Measurements from ENCODE around the gene C9orf152.

C9orf152 gene

GRCh38 chr9:110241858-110242321 lies 33.9 kb upstream of the C9orf152 start:
- no peak for DNase-seq (ENCODE audit: low read depth, low spot score)
- TF ChIP-seq CTCF (IDR thresholded peaks at IDR 0.05; ENCODE audit: low read depth, low read length): no peak
- no peak overlapping the region for H3K4me3 ChIP-seq (ENCODE audit: low read depth, low read length)
- in situ Hi-C loops (cut with HindIII; ENCODE audit: low sequenced_read_pairs): no loop called here

GRCh38 chr9:110241260-110241857 lies 33.4 kb upstream of the C9orf152 start:
- TF ChIP-seq CTCF (IDR thresholded peaks at IDR 0.05; ENCODE audit: low read depth, low read length): no peak
- no peak overlapping the region for H3K4me3 ChIP-seq (ENCODE audit: low read depth, low read length)
- no peak for DNase-seq (ENCODE audit: low read depth, low spot score)
- in situ Hi-C loops (cut with HindIII; ENCODE audit: low sequenced_read_pairs): no loop called here

- in situ Hi-C loops (cut with HindIII; ENCODE audit: low sequenced_read_pairs): no loop called here
- no peak for DNase-seq (ENCODE audit: low read depth, low spot score)
- no peak for TF ChIP-seq CTCF (IDR thresholded peaks at IDR 0.05; ENCODE audit: low read depth, low read length)
- H3K4me3 ChIP-seq (ENCODE audit: low read depth, low read length): no peak overlapping the region
These were observed 32.2 kb upstream of the C9orf152 start for GRCh38 chr9:110240198-110240597.

GRCh38 chr9:110228321-110228720 lies 20.4 kb upstream of the C9orf152 start:
- no peak for TF ChIP-seq CTCF (IDR thresholded peaks at IDR 0.05; ENCODE audit: low read depth, low read length)
- in situ Hi-C loops (cut with HindIII; ENCODE audit: low sequenced_read_pairs): no loop called here
- no peak overlapping the region for H3K4me3 ChIP-seq (ENCODE audit: low read depth, low read length)
- no peak for DNase-seq (ENCODE audit: low read depth, low spot score)

GRCh38 chr9:110224583-110224982 lies 16.6 kb upstream of the C9orf152 start:
- TF ChIP-seq CTCF (IDR thresholded peaks at IDR 0.05; ENCODE audit: low read depth, low read length): no peak
- DNase-seq (ENCODE audit: low read depth, low spot score): no peak
- in situ Hi-C loops (cut with HindIII; ENCODE audit: low sequenced_read_pairs): no loop called here
- no peak overlapping the region for H3K4me3 ChIP-seq (ENCODE audit: low read depth, low read length)

- no peak for TF ChIP-seq CTCF (IDR thresholded peaks at IDR 0.05; ENCODE audit: low read depth, low read length)
- in situ Hi-C loops (cut with HindIII; ENCODE audit: low sequenced_read_pairs): no loop called here
- DNase-seq (ENCODE audit: low read depth, low spot score): no peak
- H3K4me3 ChIP-seq (ENCODE audit: low read depth, low read length): no peak overlapping the region
These were observed 12.8 kb upstream of the C9orf152 start for GRCh38 chr9:110220809-110221208.

Measured in astrocyte of the spinal cord (primary cell).